ENCODE results near the gene TMEM198. TPM values are rescaled to one million over a fixed set of nuclear protein-coding genes. Genes with fewer than 3 reads are reported as not detected.

Gene TMEM198
- total RNA-seq, 1 donor from 2014 or later: 2.5 TPM

DNA sequence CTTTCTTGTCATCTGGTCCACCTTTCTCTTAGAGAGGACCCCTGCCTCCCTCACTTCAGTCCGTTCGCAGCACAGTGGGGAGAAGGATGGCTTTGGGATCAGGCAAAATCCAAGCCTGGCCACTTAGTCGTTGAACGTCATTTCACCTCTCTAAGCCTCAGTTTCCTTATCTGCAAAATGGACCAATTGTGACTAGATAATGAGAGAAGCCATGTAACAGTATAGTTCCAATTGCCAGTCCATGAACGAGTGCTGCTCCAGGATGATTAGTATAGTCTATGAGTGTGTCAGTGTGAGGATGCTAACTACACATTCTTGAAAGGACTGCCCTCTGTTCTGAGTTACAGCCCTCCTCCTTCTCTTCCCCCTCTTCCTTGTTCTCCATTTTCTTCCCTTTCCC, 29.3 kb downstream of the TMEM198 start:
- intact Hi-C loops (cut with micrococcal nuclease): no loop called here
- peaks cover 35% of the 10 kb centered on the region for H3K4me1 ChIP-seq
- no peaks in the 10 kb centered on the region for H3K36me3 ChIP-seq
- H3K4me3 ChIP-seq: no peak overlapping the region
- TF ChIP-seq, protein P1, sequence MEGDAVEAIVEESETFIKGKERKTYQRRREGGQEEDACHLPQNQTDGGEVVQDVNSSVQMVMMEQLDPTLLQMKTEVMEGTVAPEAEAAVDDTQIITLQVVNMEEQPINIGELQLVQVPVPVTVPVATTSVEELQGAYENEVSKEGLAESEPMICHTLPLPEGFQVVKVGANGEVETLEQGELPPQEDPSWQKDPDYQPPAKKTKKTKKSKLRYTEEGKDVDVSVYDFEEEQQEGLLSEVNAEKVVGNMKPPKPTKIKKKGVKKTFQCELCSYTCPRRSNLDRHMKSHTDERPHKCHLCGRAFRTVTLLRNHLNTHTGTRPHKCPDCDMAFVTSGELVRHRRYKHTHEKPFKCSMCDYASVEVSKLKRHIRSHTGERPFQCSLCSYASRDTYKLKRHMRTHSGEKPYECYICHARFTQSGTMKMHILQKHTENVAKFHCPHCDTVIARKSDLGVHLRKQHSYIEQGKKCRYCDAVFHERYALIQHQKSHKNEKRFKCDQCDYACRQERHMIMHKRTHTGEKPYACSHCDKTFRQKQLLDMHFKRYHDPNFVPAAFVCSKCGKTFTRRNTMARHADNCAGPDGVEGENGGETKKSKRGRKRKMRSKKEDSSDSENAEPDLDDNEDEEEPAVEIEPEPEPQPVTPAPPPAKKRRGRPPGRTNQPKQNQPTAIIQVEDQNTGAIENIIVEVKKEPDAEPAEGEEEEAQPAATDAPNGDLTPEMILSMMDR (IDR thresholded peaks at IDR 0.05; ENCODE audit: borderline replicate concordance): no peak
- peaks cover 52% of the 10 kb centered on the region for H3K27me3 ChIP-seq (ENCODE audit: low read depth)
- DNase-seq: no peak
- no peaks in the 10 kb centered on the region for H3K9me3 ChIP-seq (replicated peaks)
- H3K27ac ChIP-seq (replicated peaks): no peak overlapping the region

DNA sequence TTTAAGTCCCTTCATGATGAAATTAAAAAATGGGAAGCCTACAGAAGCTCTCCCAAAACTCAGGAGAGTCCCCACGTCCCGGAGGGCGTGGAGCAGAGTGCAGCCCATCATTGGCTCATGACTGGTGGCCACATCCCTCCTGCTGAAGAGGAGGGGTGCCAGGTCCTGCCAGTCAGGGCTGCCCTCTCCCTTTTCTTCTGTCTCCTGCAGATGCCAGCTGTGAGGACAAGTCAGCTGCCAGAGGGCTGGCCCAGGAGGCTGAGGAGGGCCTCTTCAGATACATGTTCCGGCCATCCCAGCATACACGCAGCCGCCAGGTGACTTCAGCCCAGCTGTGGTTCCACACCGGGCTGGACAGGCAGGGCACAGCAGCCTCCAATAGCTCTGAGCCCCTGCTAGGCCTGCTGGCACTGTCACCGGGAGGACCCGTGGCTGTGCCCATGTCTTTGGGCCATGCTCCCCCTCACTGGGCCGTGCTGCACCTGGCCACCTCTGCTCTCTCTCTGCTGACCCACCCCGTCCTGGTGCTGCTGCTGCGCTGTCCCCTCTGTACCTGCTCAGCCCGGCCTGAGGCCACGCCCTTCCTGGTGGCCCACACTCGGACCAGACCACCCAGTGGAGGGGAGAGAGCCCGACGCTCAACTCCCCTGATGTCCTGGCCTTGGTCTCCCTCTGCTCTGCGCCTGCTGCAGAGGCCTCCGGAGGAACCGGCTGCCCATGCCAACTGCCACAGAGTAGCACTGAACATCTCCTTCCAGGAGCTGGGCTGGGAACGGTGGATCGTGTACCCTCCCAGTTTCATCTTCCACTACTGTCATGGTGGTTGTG, 30.9 kb downstream of the TMEM198 start:
- Histone ChIP-seq H3K9me3 (replicated peaks) (no peaks in the 10 kb centered on the region), H3K27ac (replicated peaks) (no peak overlapping the region), H3K4me3 (no peak overlapping the region), H3K27me3 (ENCODE audit: low read depth) (peaks cover 52% of the 10 kb centered on the region), H3K4me1 (peaks cover 28% of the 10 kb centered on the region), H3K36me3 (no peaks in the 10 kb centered on the region)
- DNase-seq: no peak
- intact Hi-C loops (cut with micrococcal nuclease): no loop called here
- TF ChIP-seq, protein P1 (IDR thresholded peaks at IDR 0.05; ENCODE audit: borderline replicate concordance): no peak

- H3K36me3 ChIP-seq: no peaks in the 10 kb centered on the region
- intact Hi-C loops (cut with micrococcal nuclease): no loop called here
- H3K4me1 ChIP-seq: peaks cover 18% of the 10 kb centered on the region
- no peak for DNase-seq
- no peaks in the 10 kb centered on the region for H3K9me3 ChIP-seq (replicated peaks)
- H3K27me3 ChIP-seq (ENCODE audit: low read depth): peaks cover 42% of the 10 kb centered on the region
- TF ChIP-seq, protein P1 (IDR thresholded peaks at IDR 0.05; ENCODE audit: borderline replicate concordance): no peak
- H3K27ac ChIP-seq (replicated peaks): no peak overlapping the region
- H3K4me3 ChIP-seq: no peak overlapping the region
These were observed 32.0 kb downstream of the TMEM198 start for GRCh38 chr2:219575566-219576504.

GRCh38 chr2:219576505-219577388, 32.9 kb downstream of the TMEM198 start:
- intact Hi-C loops (cut with micrococcal nuclease): no loop called here
- Histone ChIP-seq H3K4me1 (peaks cover 9% of the 10 kb centered on the region), H3K27ac (replicated peaks) (no peak overlapping the region), H3K36me3 (no peaks in the 10 kb centered on the region), H3K9me3 (replicated peaks) (no peaks in the 10 kb centered on the region), H3K27me3 (ENCODE audit: low read depth) (peaks cover 40% of the 10 kb centered on the region), H3K4me3 (no peak overlapping the region)
- TF ChIP-seq, protein P1 (IDR thresholded peaks at IDR 0.05; ENCODE audit: borderline replicate concordance): no peak
- DNase-seq: no peak
